Stomach (tissue), 9 donors: ENCODE data around the gene SCD. TPM values are rescaled to one million over a fixed set of nuclear protein-coding genes. Genes with fewer than 3 reads are reported as not detected.

Experiments used
- DNase-seq, 2 donors: peaks; one replicate each; pipeline versions ENCODE4 v3.0.0 to v3.0.0-alpha.2; 2013 to 2019
- H3K27ac ChIP-seq, 5 donors: fragments of 200-600 bp in 4 of 5; sonication (generic) in 4 of 5; one replicate each; pipeline ENCODE4 v1.5.1; 2013 to 2019; ENCODE audit warnings: mild to moderate bottlenecking in 1 of 5, moderate library complexity in 1 of 5
- H3K27me3 ChIP-seq, 3 donors: fragments of 200-600 bp; sonication (generic); one replicate each; pipeline ENCODE4 v1.5.1; 2017 to 2019; ENCODE audit warnings: mixed run types in 1 of 3
- H3K36me3 ChIP-seq, 4 donors: fragments of 200-600 bp; sonication (generic); 1 replicate in 3 of 4; 2 replicates in 1 of 4; pipeline ENCODE4 v1.5.1; 2016 to 2019
- H3K4me1 ChIP-seq, 4 donors: fragments of 200-600 bp; sonication (generic); one replicate each; pipeline ENCODE4 v1.5.1; 2016 to 2019
- H3K4me3 ChIP-seq, 4 donors: fragments of 200-600 bp; sonication (generic) in 3 of 4; one replicate each; pipeline ENCODE4 v1.5.1; 2016 to 2019; ENCODE audit warnings: mild to moderate bottlenecking in 1 of 4
- H3K9me3 ChIP-seq, 4 donors: fragments of 200-600 bp; sonication (generic); one replicate each; pipeline ENCODE4 v1.5.1; 2016 to 2019
- EP300 ChIP-seq: sonication (generic); formaldehyde crosslinking; IDR thresholded peaks from one replicate; pipeline ENCODE4 v1.6.1; 2017; ENCODE audit warnings: antibody characterized with exemption
- POLR2A ChIP-seq, 4 donors: fragments of 450-650 bp; IDR thresholded peaks; one replicate each; pipeline ENCODE4 v1.6.1; 2016; ENCODE audit warnings: antibody characterized with exemption in 4 of 4, control low read depth in 2 of 4, mild to moderate bottlenecking in 1 of 4, moderate library complexity in 1 of 4
- POLR2AphosphoS5 ChIP-seq, 3 donors: sonication (generic); formaldehyde crosslinking; IDR thresholded peaks; one replicate each; pipeline ENCODE4 v1.6.1; 2016; ENCODE audit warnings: antibody characterized with exemption in 3 of 3
- WGBS, 5 donors: extraction: QIAGEN DNeasy Blood & Tissue Kit in 3 of 5; methylation state at CpG; one replicate each; pipeline versions ENCODE4 v1.1.5 to v1.1.7; 2013 to 2018; 5-methylcytosine and 5-hydroxymethylcytosine counted together
- intact Hi-C: fragments of 100-400 bp; cut with DNase I; formaldehyde crosslinking; loops from one replicate; pipeline ENCODE4 v1.15.1; 2023; ENCODE audit warnings: low total_unique reads
- polyA plus RNA-seq, 3 donors: library from polyadenylated mRNA; stranded (reverse); fragments of 200-250 nt; gene quantifications; one replicate each; pipeline ENCODE4 v1.2.3, GENCODE V29; 2013
- total RNA-seq, 5 donors: library from RNA; depleted of rRNA; stranded (reverse); fragments of >200 nt; gene quantifications; one replicate each; pipeline versions ENCODE4 v1.1.0 to v1.2.3, GENCODE V29; 2014 to 2016
- TF ChIP-seq, protein P1 (sequence below), 7 experiments: fragments of 450-650 bp in 4 of 7; fragments of 200-600 bp in 3 of 7; sonication (generic) in 3 of 7; IDR thresholded peaks; one replicate each; pipeline ENCODE4 v1.5.1; 2016 to 2019; ENCODE audit warnings: antibody characterized with exemption in 7 of 7, control low read depth in 2 of 7, mild to moderate bottlenecking in 1 of 7
- donor health status: healthy with polysubstance abuse.
- donor health status: Bipolar disorder and iron deficiency.
- donor health status: healthy.

SCD gene
- total and polyA plus RNA-seq, 8 donors = 2.3 to 36.2 (median 17.8) TPM

DNA sequence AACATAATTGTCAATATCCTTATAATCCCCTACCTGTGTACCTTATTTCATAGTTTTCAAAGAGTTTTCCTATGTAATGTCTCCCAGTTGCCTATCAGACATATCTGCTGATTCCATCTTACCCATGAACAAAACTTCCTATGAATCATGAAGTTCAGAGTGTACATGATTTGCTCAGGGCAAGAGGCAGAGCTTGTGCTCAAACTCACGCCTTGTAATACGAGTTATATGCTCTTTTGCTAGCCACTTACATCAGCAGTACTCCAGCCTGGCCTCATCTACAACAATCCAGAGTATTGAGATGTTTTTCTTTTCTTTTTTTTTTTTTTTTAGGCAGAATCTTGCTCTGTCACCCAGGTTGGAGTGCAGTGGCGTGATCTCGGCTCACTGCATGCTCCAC is 28.8 kb upstream of the SCD start:
- 82 to 87% (median 85%) methylated on average over 4 of the region's 4 CpGs for WGBS, 5 donors
- H3K4me3 ChIP-seq = no peak overlapping the region
- peaks cover 0 to 57% (median 3%) of the 10 kb centered on the region in 3 donors for H3K27me3 ChIP-seq
- TF ChIP-seq POLR2A (IDR thresholded peaks at IDR 0.05) (no peak), POLR2AphosphoS5 (IDR thresholded peaks at IDR 0.05) (no peak), EP300 (no peak)
- TF ChIP-seq, protein P1, sequence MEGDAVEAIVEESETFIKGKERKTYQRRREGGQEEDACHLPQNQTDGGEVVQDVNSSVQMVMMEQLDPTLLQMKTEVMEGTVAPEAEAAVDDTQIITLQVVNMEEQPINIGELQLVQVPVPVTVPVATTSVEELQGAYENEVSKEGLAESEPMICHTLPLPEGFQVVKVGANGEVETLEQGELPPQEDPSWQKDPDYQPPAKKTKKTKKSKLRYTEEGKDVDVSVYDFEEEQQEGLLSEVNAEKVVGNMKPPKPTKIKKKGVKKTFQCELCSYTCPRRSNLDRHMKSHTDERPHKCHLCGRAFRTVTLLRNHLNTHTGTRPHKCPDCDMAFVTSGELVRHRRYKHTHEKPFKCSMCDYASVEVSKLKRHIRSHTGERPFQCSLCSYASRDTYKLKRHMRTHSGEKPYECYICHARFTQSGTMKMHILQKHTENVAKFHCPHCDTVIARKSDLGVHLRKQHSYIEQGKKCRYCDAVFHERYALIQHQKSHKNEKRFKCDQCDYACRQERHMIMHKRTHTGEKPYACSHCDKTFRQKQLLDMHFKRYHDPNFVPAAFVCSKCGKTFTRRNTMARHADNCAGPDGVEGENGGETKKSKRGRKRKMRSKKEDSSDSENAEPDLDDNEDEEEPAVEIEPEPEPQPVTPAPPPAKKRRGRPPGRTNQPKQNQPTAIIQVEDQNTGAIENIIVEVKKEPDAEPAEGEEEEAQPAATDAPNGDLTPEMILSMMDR (IDR thresholded peaks at IDR 0.05) = no peak
- no peak for DNase-seq
- H3K27ac ChIP-seq = no peak overlapping the region
- intact Hi-C loops = no loop called here
- no peaks in the 10 kb centered on the region for H3K4me1 ChIP-seq
- H3K9me3 ChIP-seq = no peaks in the 10 kb centered on the region
- H3K36me3 ChIP-seq = no peaks in the 10 kb centered on the region

DNA sequence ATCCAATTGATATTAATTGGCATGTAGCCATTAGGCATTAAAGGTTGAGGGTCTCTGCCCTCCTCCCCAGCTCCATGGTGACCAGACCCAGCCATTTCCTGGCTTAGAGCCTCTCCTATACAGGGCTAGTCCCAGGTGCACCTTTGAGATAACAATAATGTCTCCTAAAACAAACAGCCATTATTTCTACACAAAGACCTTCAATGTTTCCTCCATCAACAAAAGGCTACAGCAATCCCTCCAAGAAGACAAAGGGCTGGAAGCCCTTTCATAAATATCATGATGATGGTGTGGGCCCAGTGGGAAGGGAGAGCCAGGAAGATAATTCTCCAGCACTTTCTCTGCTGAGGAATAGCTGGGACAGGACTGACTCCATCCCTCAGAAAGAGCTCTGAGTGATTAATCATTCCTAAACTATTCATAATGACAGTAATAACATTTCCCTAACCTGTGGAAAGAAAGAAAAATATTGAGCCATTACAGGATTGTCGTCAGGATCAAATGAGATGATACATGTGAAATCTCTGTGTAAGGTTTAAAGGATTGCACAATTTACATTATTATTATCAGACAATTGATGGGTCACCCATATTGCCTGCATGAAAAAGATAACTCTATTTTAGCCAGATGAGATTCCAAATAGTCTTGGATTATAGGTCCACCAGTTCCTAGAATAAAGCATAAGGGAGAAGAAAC is 27.2 kb upstream of the SCD start:
- Histone ChIP-seq H3K27me3 (peaks cover 0 to 62% (median 3%) of the 10 kb centered on the region in 3 donors), H3K4me3 (no peak overlapping the region), H3K27ac (no peak overlapping the region), H3K36me3 (no peaks in the 10 kb centered on the region), H3K4me1 (no peaks in the 10 kb centered on the region), H3K9me3 (no peaks in the 10 kb centered on the region)
- intact Hi-C loops = no loop called here
- TF ChIP-seq EP300 (no peak), POLR2A (IDR thresholded peaks at IDR 0.05) (no peak), POLR2AphosphoS5 (IDR thresholded peaks at IDR 0.05) (no peak)
- TF ChIP-seq, protein P1 (IDR thresholded peaks at IDR 0.05) = no peak
- no peak for DNase-seq
- 41 to 63% (median 59%) methylated on average over 1 of the region's 1 CpG for WGBS, 5 donors

DNA sequence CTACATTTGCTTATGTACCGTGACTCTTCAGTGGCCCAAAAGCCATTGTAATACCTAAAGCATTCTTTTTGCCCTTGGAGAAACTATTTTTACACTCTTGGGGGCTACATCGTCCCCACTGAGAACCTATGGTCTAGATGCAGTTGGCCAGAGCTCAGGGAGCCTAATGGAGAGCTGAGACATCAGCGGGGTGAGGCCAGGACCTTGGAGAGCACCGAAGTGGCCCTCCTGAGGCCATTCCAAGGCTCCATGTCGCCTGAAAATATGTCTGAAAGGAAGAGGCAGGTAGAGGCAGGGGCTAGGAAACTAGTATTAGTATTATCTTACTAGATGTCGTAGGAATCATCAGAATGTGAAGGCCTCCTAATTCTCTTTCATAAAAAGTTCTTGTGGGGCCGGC is 21.9 kb upstream of the SCD start:
- peaks cover 0 to 46% (median 0%) of the 10 kb centered on the region in 3 donors for H3K27me3 ChIP-seq
- peak in 1 of 2 donors; percentile 34 for DNase-seq
- WGBS, 5 donors = 48 to 55% (median 54%) methylated on average over 7 of the region's 7 CpGs
- no peak for TF ChIP-seq POLR2A (IDR thresholded peaks at IDR 0.05)
- TF ChIP-seq POLR2AphosphoS5 (IDR thresholded peaks at IDR 0.05) = no peak
- TF ChIP-seq, protein P1 (IDR thresholded peaks at IDR 0.05) = no peak
- TF ChIP-seq EP300 = no peak
- H3K36me3 ChIP-seq = no peaks in the 10 kb centered on the region
- intact Hi-C loops = no loop called here
- no peak overlapping the region for H3K4me3 ChIP-seq
- peaks cover 0 to 14% (median 4%) of the 10 kb centered on the region in 4 donors for H3K4me1 ChIP-seq
- H3K9me3 ChIP-seq = no peaks in the 10 kb centered on the region
- no peak overlapping the region for H3K27ac ChIP-seq

DNA sequence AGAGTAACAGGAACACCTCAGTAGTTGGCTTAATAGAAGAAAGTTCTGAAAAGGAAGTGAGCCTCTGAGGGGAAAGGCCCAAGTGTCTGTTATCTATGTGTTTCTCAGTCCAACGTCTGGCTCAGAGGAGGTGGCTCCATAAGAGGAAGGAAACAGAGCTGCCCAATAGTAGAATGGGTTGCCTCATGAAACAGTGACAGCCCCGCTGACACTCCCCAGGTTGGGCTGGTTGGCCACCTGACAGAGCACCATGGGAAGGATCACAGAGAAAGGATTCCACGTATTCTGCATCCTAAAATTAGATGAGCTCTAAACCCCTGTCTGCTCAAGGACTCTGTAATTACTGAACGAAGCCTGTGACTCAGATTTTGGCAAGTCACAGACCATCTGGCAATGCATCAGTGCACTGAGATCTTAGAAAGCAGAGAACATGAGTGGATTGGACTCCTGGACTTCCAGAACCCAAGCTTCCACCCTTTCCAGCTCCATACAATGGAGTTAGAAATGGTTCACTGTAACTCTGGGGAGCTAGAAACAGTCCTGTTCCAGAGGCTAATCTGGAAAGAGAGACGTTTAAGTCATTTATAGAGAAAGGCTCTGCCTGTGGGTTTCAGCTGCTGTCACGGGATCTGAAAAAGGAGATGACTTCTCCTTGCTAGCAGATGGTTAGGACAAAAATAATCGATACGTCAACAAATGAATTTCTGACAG is 19.9 kb upstream of the SCD start:
- peaks cover 0 to 14% (median 4%) of the 10 kb centered on the region in 4 donors for H3K4me1 ChIP-seq
- no peaks in the 10 kb centered on the region for H3K36me3 ChIP-seq
- peak; percentile 42 to 53 for DNase-seq
- peak overlapping the region in 1 of 5 donors; percentile 26 for H3K27ac ChIP-seq
- no peak overlapping the region for H3K4me3 ChIP-seq
- peaks cover 0 to 49% (median 0%) of the 10 kb centered on the region in 3 donors for H3K27me3 ChIP-seq
- intact Hi-C loops = no loop called here
- H3K9me3 ChIP-seq = no peaks in the 10 kb centered on the region
- 31 to 42% (median 40%) methylated on average over 7 to 8 of the region's 8 CpGs for WGBS, 5 donors
- TF ChIP-seq POLR2AphosphoS5 (IDR thresholded peaks at IDR 0.05) = peak in 1 of 3 donors; percentile 62
- TF ChIP-seq, protein P1 (IDR thresholded peaks at IDR 0.05) = no peak
- no peak for TF ChIP-seq EP300
- TF ChIP-seq POLR2A (IDR thresholded peaks at IDR 0.05) = no peak
